Endodermal cell (in vitro differentiated cells): ENCODE results near the gene PPM1A. TPM values are rescaled to one million over a fixed set of nuclear protein-coding genes. Genes with fewer than 3 reads are reported as not detected.

Experiments used
- DNase-seq: peaks from one replicate; pipeline ENCODE4 v3.0.0-alpha.2; 2017
- H3K27ac ChIP-seq: 2 replicates; pipeline ENCODE4 v1.5.1; 2013; ENCODE audit warnings: mild to moderate bottlenecking, low read depth, low read length, moderate library complexity
- H3K27me3 ChIP-seq: 2 replicates; pipeline ENCODE4 v1.6.1; 2013; ENCODE audit warnings: mild to moderate bottlenecking, low read length, moderate library complexity; ENCODE audit not compliant: insufficient read depth, control insufficient read depth, poor library complexity, severe bottlenecking
- H3K36me3 ChIP-seq: 2 replicates; pipeline ENCODE4 v1.7.0; 2013; ENCODE audit warnings: mild to moderate bottlenecking, low read length, moderate library complexity; ENCODE audit not compliant: control insufficient read depth, insufficient read depth
- H3K4me1 ChIP-seq: one replicate; pipeline ENCODE4 v1.7.0; 2013; ENCODE audit warnings: low read length; ENCODE audit not compliant: control insufficient read depth, insufficient read depth
- H3K4me3 ChIP-seq: 2 replicates; pipeline ENCODE4 v1.5.1; 2013; ENCODE audit warnings: mild to moderate bottlenecking, low read length, moderate library complexity
- H3K9ac ChIP-seq: 2 replicates; pipeline ENCODE4 v1.6.1; 2013; ENCODE audit warnings: mild to moderate bottlenecking, low read length, moderate library complexity; ENCODE audit not compliant: poor library complexity, severe bottlenecking; ENCODE audit errors: extremely low read depth
- H3K9me3 ChIP-seq: 2 replicates; pipeline ENCODE4 v1.6.1; 2013; ENCODE audit warnings: mild to moderate bottlenecking, low read length, moderate library complexity; ENCODE audit not compliant: control insufficient read depth
- H3K27ac Mint-ChIP-seq: 2 replicates; pipeline ENCODE4 v1.8.0; 2020; ENCODE audit warnings: mixed read lengths
- H3K27me3 Mint-ChIP-seq: 2 replicates; pipeline ENCODE4 v1.8.0; 2021; ENCODE audit warnings: mild to moderate bottlenecking, mixed read lengths; ENCODE audit not compliant: insufficient read depth
- H3K36me3 Mint-ChIP-seq: 2 replicates; pipeline ENCODE4 v1.8.0; 2020; ENCODE audit warnings: low read depth, mixed read lengths
- H3K4me1 Mint-ChIP-seq: 2 replicates; pipeline ENCODE4 v1.8.0; 2020; ENCODE audit warnings: mixed read lengths
- H3K4me3 Mint-ChIP-seq: 2 replicates; pipeline ENCODE4 v1.8.0; 2020; ENCODE audit warnings: mild to moderate bottlenecking, moderate library complexity, mixed read lengths
- H3K9me3 Mint-ChIP-seq: 2 replicates; pipeline ENCODE4 v1.8.0; 2020; ENCODE audit warnings: mild to moderate bottlenecking, mixed read lengths
- WGBS, 2 experiments: methylation state at CpG; one replicate each; pipeline versions ENCODE4 v1.1.5 to v1.1.7; 2013; ENCODE audit warnings: missing lambda C conversion rate in 2 of 2, mixed read lengths in 1 of 2; ENCODE audit not compliant: insufficient coverage in 1 of 2, insufficient read length in 1 of 2; 5-methylcytosine and 5-hydroxymethylcytosine counted together
- total RNA-seq, 2 donors: library from RNA; stranded (reverse); fragmentation: NEBNext Ultra II Directional in 1 of 2; extraction: Animal tissue kit (Norgen Biotek cat#: 25700) in 1 of 2; gene quantifications; 2 replicates in 1 of 2; 3 replicates in 1 of 2; pipeline ENCODE4 v1.2.1, GENCODE V29; 2021
- TF ChIP-seq, protein P1 (sequence below): fragments of 200-600 bp; sonication (generic); conservative IDR thresholded peaks from 2 replicates; pipeline ENCODE4 v1.5.0; 2021; ENCODE audit warnings: antibody characterized with exemption, mild to moderate bottlenecking

PPM1A gene
- total RNA-seq, 2 donors from 2014 or later = 38.9 to 42.9 TPM

GRCh38 chr14:60287452-60287851 is 38.4 kb downstream of the PPM1A start:
- H3K4me1 Mint-ChIP-seq = no peaks in the 10 kb centered on the region
- Histone ChIP-seq H3K27ac (no peak overlapping the region), H3K9me3 (no peaks in the 10 kb centered on the region), H3K9ac (no peak overlapping the region), H3K36me3 (peaks cover 49% of the 10 kb centered on the region), H3K4me1 (no peaks in the 10 kb centered on the region), H3K27me3 (no peaks in the 10 kb centered on the region), H3K4me3 (no peak overlapping the region)
- no peak overlapping the region for H3K27ac Mint-ChIP-seq
- H3K27me3 Mint-ChIP-seq = no peaks in the 10 kb centered on the region
- no peak overlapping the region for H3K4me3 Mint-ChIP-seq
- no peak for DNase-seq
- H3K9me3 Mint-ChIP-seq = no peaks in the 10 kb centered on the region
- TF ChIP-seq, protein P1, sequence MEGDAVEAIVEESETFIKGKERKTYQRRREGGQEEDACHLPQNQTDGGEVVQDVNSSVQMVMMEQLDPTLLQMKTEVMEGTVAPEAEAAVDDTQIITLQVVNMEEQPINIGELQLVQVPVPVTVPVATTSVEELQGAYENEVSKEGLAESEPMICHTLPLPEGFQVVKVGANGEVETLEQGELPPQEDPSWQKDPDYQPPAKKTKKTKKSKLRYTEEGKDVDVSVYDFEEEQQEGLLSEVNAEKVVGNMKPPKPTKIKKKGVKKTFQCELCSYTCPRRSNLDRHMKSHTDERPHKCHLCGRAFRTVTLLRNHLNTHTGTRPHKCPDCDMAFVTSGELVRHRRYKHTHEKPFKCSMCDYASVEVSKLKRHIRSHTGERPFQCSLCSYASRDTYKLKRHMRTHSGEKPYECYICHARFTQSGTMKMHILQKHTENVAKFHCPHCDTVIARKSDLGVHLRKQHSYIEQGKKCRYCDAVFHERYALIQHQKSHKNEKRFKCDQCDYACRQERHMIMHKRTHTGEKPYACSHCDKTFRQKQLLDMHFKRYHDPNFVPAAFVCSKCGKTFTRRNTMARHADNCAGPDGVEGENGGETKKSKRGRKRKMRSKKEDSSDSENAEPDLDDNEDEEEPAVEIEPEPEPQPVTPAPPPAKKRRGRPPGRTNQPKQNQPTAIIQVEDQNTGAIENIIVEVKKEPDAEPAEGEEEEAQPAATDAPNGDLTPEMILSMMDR = no peak
- H3K36me3 Mint-ChIP-seq = peaks cover 32% of the 10 kb centered on the region

DNA sequence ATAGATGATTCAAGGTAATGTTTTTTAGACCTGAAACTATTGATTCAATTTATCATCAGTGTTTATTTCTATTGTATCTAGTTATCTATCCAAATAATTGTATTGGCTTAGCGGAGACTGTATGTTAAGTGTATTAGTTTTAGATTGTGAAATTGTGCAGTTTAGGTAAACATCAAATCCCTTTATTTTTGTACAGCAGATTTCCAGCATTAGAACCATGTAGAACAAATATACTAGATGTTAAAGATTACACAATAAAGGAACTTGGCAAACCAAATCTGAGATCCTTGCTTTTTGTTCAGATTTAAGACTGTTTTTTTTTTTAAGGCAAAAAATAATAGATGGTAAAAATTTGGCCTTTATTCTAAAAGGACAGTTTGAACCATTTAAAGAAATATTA is 39.3 kb downstream of the PPM1A start:
- H3K36me3 ChIP-seq = peaks cover 55% of the 10 kb centered on the region
- Mint-ChIP-seq H3K36me3 (peaks cover 27% of the 10 kb centered on the region), H3K9me3 (no peaks in the 10 kb centered on the region), H3K27me3 (no peaks in the 10 kb centered on the region), H3K4me3 (no peak overlapping the region), H3K27ac (no peak overlapping the region), H3K4me1 (no peaks in the 10 kb centered on the region)
- no peak for DNase-seq
- TF ChIP-seq, protein P1 = no peak
- no peaks in the 10 kb centered on the region for H3K9me3 ChIP-seq
- no peak overlapping the region for H3K27ac ChIP-seq
- no peak overlapping the region for H3K4me3 ChIP-seq
- no peaks in the 10 kb centered on the region for H3K27me3 ChIP-seq
- no peaks in the 10 kb centered on the region for H3K4me1 ChIP-seq
- no CpG with 5 or more reads among the region's 1 CpG for WGBS, 2 experiments
- H3K9ac ChIP-seq = no peak overlapping the region

- H3K9ac ChIP-seq = no peak overlapping the region
- no peak overlapping the region for H3K27ac ChIP-seq
- H3K4me3 ChIP-seq = no peak overlapping the region
- Mint-ChIP-seq H3K36me3 (peaks cover 10% of the 10 kb centered on the region), H3K4me1 (no peaks in the 10 kb centered on the region), H3K9me3 (no peaks in the 10 kb centered on the region), H3K4me3 (no peak overlapping the region), H3K27ac (no peak overlapping the region), H3K27me3 (no peaks in the 10 kb centered on the region)
- no peaks in the 10 kb centered on the region for H3K27me3 ChIP-seq
- TF ChIP-seq, protein P1 = no peak
- DNase-seq = no peak
- peaks cover 2% of the 10 kb centered on the region for H3K4me1 ChIP-seq
- no peaks in the 10 kb centered on the region for H3K9me3 ChIP-seq
- 60% methylated on average over 1 of the region's 3 CpGs; no CpG with 5 or more reads in 1 of the 2 experiments for WGBS, 2 experiments
- peaks cover 50% of the 10 kb centered on the region for H3K36me3 ChIP-seq
These were observed 45.5 kb downstream of the PPM1A start for GRCh38 chr14:60294411-60295069.
